ENCODE results near the gene C9orf152.
"Not testable (repeated sequence)": the region's sequence is repeated elsewhere in the genome, so short reads cannot be mapped to it uniquely, and the experiment has no call there.

Gene C9orf152

GRCh38 chr9:110208031-110208430 is at the start of gene C9orf152:
Gene C9orf152 (minus strand): TSS chr9:110208159. CDS start chr9:110207579, 580 bp downstream.
- DNase-seq, result no peak

- no peak for DNase-seq
Observed at GRCh38 chr9:110257097-110257841, 49.3 kb upstream of the C9orf152 start.

- DNase-seq, result peak; percentile 84
Observed at GRCh38 chr9:110256380-110257096, 48.6 kb upstream of the C9orf152 start, which contains the start of gene TXN. Gene TXN (minus strand): TSS chr9:110256507. CDS start chr9:110256435, 72 bp downstream.

GRCh38 chr9:110255463-110256379 is 47.8 kb upstream of the C9orf152 start:
- peak; percentile 45 for DNase-seq

- no peak for DNase-seq
Observed at GRCh38 chr9:110255034-110255462, 47.1 kb upstream of the C9orf152 start.

GRCh38 chr9:110254500-110254899 is 46.5 kb upstream of the C9orf152 start:
- no peak for DNase-seq

GRCh38 chr9:110252509-110253139 is 44.7 kb upstream of the C9orf152 start:
- no peak for DNase-seq

GRCh38 chr9:110251770-110252169 is 43.8 kb upstream of the C9orf152 start:
- DNase-seq, result not testable (repeated sequence)

- DNase-seq, result no peak
Observed at GRCh38 chr9:110251212-110251611, 43.3 kb upstream of the C9orf152 start.

GRCh38 chr9:110249603-110250002 is 41.6 kb upstream of the C9orf152 start:
- DNase-seq, result no peak

GRCh38 chr9:110248361-110248760 is 40.4 kb upstream of the C9orf152 start:
- no peak for DNase-seq

GRCh38 chr9:110246214-110246613 is 38.3 kb upstream of the C9orf152 start:
- no peak for DNase-seq

GRCh38 chr9:110244616-110245015 is 36.7 kb upstream of the C9orf152 start:
- DNase-seq, result no peak

GRCh38 chr9:110241858-110242321 is 33.9 kb upstream of the C9orf152 start:
- no peak for DNase-seq

GRCh38 chr9:110241260-110241857 is 33.4 kb upstream of the C9orf152 start:
- no peak for DNase-seq

GRCh38 chr9:110240198-110240597 is 32.2 kb upstream of the C9orf152 start:
- no peak for DNase-seq

- no peak for DNase-seq
Observed at GRCh38 chr9:110228321-110228720, 20.4 kb upstream of the C9orf152 start.

GRCh38 chr9:110224583-110224982 is 16.6 kb upstream of the C9orf152 start:
- DNase-seq, result no peak

GRCh38 chr9:110220809-110221208 is 12.8 kb upstream of the C9orf152 start:
- DNase-seq, result no peak

- no peak for DNase-seq
Observed at GRCh38 chr9:110217656-110218099, 9.7 kb upstream of the C9orf152 start.

GRCh38 chr9:110214586-110215355 is 6.8 kb upstream of the C9orf152 start:
- DNase-seq, result no peak

Data from activated T-cell treated with anti-CD3 and anti-CD28 coated beads, Interleukin-2, amount 50 U/mL, for 1 hour (primary cell).